ENCODE measurements around the gene IMMT.

- TF ChIP-seq CREB1 (IDR thresholded peaks at IDR 0.05; ENCODE audit: low read depth) (no peak), CEBPB (IDR thresholded peaks at IDR 0.05) (no peak), MAX (IDR thresholded peaks at IDR 0.05) (no peak), REST (IDR thresholded peaks at IDR 0.05; ENCODE audit: low read depth) (no peak)
These were observed 37.1 kb upstream of the IMMT start for GRCh38 chr2:86232373-86232784.
